PC-9 (cell line): ENCODE results near the gene CNOT3.

Experiments used
- CTCF ChIP-seq: fragments of 200-600 bp; sonication (generic); conservative IDR thresholded peaks from 2 replicates; pipeline ENCODE4 v1.6.1; 2017; ENCODE audit warnings: mixed run types, antibody characterized with exemption, mild to moderate bottlenecking, moderate library complexity
- EZH2 ChIP-seq: fragments of 200-600 bp; sonication (generic); IDR thresholded peaks from 2 replicates; pipeline ENCODE4 v1.8.0; 2017; ENCODE audit warnings: antibody characterized with exemption, low read depth

- TF ChIP-seq CTCF (no peak), EZH2 (no peak)
Observed at GRCh38 chr19:54173359-54173699, 35.8 kb downstream of the CNOT3 start.
